ENCODE measurements around the gene DMGDH.

DMGDH gene

GRCh38 chr5:78972654-78973428 is 96.6 kb downstream of the DMGDH start:
- peak; percentile 20 to 35 (median 33) for DNase-seq

- no peak for DNase-seq
Observed at GRCh38 chr5:78971998-78972397, 97.5 kb downstream of the DMGDH start.

GRCh38 chr5:78968781-78969180 is 100.7 kb downstream of the DMGDH start:
- no peak for DNase-seq

- DNase-seq: peak; percentile 67 to 82 (median 77)
Observed at GRCh38 chr5:78964889-78965288, 104.6 kb downstream of the DMGDH start.

GRCh38 chr5:78961743-78962142 is 107.7 kb downstream of the DMGDH start:
- DNase-seq: peak in 1 of 3 donors; percentile 17

GRCh38 chr5:78959767-78960166 is 109.7 kb downstream of the DMGDH start:
- peak in 1 of 3 donors; percentile 8 for DNase-seq

GRCh38 chr5:78958672-78959445 is 110.6 kb downstream of the DMGDH start:
- peak in 2 of 3 donors; percentile 27 to 46 for DNase-seq

- peak in 1 of 3 donors; percentile 8 for DNase-seq
Observed at GRCh38 chr5:78956901-78957300, 112.6 kb downstream of the DMGDH start.

GRCh38 chr5:78953092-78953800 is 116.2 kb downstream of the DMGDH start:
- peak in 1 of 3 donors; percentile 16 for DNase-seq
